ENCODE measurements around the gene PUSL1.
"Not testable (repeated sequence)": the region's sequence is repeated elsewhere in the genome, so short reads cannot be mapped to it uniquely, and the experiment has no call there.

The PUSL1 gene

DNA sequence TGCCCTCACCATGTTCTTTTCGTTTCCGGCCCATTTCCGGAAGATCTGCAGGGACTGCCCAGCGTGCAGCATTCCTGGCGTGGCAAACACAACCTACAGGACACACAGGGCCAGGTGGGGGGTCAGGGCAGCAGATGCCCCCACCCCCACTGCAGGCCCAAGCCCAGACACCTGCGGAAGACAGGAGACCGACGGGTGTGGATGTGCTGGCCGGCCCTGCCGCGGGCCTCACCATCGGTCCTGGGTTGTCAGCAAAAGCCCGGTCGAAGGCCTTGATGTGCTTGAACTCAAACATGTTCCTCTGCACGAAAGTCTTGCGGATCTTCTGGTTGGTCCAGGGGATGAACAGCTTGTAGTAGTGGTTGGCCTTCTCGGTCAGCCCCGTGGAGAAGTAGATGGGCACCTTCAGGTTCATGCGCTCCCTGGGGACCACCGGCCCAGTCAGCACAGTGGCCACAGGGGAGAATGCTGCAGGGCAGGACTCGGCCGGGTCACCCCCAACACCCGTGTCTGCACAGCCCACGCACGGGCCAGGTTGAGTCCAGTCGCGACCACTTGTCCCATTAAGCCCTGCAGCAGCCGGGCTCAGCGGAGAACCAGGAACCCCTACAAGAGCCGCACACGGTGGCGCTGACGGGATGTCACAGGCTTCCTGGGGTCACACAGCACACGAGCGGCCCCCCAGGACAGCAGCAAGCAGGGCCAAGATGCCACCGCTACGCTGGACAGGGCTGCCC, 5.3 kb downstream of the PUSL1 start:
- no peak overlapping the region for H3K4me3 ChIP-seq (replicated peaks; ENCODE audit: low read depth, low read length)
- TF ChIP-seq, protein P1, sequence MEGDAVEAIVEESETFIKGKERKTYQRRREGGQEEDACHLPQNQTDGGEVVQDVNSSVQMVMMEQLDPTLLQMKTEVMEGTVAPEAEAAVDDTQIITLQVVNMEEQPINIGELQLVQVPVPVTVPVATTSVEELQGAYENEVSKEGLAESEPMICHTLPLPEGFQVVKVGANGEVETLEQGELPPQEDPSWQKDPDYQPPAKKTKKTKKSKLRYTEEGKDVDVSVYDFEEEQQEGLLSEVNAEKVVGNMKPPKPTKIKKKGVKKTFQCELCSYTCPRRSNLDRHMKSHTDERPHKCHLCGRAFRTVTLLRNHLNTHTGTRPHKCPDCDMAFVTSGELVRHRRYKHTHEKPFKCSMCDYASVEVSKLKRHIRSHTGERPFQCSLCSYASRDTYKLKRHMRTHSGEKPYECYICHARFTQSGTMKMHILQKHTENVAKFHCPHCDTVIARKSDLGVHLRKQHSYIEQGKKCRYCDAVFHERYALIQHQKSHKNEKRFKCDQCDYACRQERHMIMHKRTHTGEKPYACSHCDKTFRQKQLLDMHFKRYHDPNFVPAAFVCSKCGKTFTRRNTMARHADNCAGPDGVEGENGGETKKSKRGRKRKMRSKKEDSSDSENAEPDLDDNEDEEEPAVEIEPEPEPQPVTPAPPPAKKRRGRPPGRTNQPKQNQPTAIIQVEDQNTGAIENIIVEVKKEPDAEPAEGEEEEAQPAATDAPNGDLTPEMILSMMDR (IDR thresholded peaks at IDR 0.05; ENCODE audit: low read length, missing control alignments), result no peak
- DNase-seq (ENCODE audit: low read depth), result no peak

DNA sequence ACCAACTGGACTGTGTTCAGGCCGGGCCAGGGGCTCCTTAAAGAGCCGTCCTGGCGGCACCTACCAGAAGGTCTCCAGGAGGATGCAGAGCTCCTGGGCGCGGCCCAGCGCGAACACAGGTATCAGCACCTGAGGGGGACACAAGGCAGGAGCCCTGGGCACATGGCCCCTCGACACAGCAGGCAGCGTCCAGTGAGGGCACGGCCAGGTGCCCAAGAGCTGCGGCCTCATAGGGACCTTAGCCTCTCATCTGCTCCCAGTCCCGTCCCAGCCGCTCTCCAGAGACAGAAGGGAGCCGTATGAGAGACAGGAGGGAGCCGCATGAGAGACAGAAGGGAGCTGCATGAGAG, 5.8 kb downstream of the PUSL1 start:
- TF ChIP-seq, protein P1 (IDR thresholded peaks at IDR 0.05; ENCODE audit: low read length, missing control alignments), result no peak
- no peak overlapping the region for H3K4me3 ChIP-seq (replicated peaks; ENCODE audit: low read depth, low read length)
- no peak for DNase-seq (ENCODE audit: low read depth)

DNA sequence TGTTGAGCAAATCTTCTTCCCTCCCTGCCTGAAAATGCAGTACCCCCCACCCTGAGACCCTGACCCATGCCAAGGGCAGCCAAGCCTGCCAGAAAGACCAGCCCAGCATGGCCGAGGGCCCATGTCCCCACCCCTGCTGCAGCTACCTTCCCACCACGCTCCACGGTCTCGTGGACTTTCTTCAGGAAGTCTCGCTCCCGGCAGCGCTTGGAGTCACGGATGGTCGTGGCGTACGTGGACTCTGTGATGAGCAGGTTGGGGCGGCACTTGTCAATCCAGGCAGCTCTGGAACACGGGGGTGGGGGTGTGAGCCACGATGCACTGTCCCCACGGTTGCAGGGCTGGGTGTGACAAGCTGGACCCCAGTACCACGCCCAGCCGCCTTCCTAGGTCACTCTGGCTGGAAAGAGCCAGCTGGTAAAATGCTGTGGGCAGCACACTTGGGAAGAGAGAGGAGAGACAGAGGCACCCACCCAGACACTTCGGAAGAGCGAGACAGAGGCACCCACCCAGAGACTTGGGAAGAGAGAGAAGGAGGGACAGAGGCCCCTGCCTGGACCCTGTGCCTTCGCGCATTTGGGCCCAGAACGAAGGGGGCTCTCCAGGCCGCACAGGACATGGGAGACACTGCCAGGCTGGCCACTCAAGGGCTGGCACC, 6.4 kb downstream of the PUSL1 start:
- TF ChIP-seq, protein P1 (IDR thresholded peaks at IDR 0.05; ENCODE audit: low read length, missing control alignments), result no peak
- no peak for DNase-seq (ENCODE audit: low read depth)
- no peak overlapping the region for H3K4me3 ChIP-seq (replicated peaks; ENCODE audit: low read depth, low read length)

DNA sequence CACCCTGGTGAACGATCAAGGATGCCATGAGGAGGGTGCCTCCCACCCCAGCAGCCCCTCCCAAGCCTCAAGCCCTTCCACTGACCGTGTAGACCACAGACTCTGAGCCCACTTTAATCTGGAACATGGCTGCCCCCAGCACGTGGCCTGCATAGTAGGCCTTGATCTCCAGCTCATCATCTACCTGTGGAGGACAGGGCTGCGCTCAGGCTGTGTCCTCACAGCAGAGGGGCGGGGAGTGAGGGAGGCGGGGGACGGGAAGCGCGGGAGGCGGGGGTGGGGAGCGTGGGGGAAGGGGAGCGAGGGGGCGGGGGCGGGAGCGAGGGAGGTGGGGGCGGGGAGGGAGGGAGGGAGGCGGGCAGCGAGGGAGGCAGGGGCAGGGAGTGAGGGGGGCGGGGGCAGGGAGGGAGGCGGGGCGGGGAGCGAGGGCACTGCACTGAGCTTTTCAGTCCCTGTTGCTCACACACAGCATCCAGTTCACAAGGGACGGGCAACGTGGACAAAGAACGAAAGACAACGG, 7.1 kb downstream of the PUSL1 start:
- TF ChIP-seq, protein P1 (IDR thresholded peaks at IDR 0.05; ENCODE audit: low read length, missing control alignments), result no peak
- DNase-seq (ENCODE audit: low read depth), result no peak

GRCh38 chr1:1316199-1316598, 7.8 kb downstream of the PUSL1 start:
- H3K4me3 ChIP-seq (replicated peaks; ENCODE audit: low read depth, low read length); DNase-seq (ENCODE audit: low read depth): not testable (repeated sequence)

More for the DNA sequence above, 7.1 kb downstream of the PUSL1 start:
- H3K4me3 ChIP-seq (replicated peaks; ENCODE audit: low read depth, low read length), result no peak overlapping the region

DNA sequence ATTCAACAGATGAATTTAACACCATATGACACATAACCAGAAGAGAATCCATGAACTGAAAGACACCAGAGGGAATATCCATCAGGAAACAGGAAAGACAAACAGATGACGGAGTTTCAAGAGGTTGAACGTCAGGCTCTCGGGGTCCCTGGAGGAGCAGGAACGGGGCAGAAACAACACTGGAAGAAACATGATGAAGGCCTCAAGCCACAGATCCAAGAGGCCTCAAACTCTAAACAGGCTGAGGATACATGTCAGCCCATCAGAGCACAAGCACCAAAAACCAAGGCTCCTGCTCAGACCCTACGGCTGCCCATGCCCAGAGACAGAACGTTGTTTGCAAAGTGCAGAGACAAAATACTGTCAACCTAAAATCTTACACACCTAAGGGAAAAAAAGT, 9.0 kb downstream of the PUSL1 start:
- DNase-seq (ENCODE audit: low read depth), result no peak
- TF ChIP-seq, protein P1 (IDR thresholded peaks at IDR 0.05; ENCODE audit: low read length, missing control alignments), result no peak
- H3K4me3 ChIP-seq (replicated peaks; ENCODE audit: low read depth, low read length), result no peak overlapping the region

DNA sequence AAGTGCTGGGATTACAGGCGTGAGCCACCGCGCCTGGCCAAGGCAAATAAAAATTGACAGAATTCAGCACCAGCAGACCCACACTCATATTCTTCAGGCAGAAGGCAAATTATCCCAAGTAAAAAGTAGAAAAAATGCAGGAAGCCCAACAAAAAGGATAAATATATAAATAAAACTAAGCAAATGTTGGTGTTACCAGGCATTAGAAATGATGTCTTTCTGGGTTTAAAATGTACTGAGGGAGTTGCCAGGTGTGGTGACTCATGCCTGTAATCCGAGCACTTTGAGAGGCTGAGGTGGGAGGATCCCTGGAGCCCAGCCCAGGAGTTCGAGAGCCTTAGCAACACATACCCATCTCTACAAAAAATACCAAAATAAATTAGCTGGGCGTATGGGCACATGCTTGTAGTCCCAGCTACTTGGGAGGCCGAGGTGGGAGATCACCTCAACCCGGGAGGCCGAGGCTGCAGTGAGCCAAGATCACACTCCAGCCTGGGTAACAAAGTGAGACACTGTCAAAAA, 9.8 kb downstream of the PUSL1 start:
- no peak overlapping the region for H3K4me3 ChIP-seq (replicated peaks; ENCODE audit: low read depth, low read length)
- TF ChIP-seq, protein P1 (IDR thresholded peaks at IDR 0.05; ENCODE audit: low read length, missing control alignments), result no peak
- DNase-seq (ENCODE audit: low read depth), result peak; percentile 96
